Testis (tissue), 2 donors: ENCODE data around the gene KLHDC7A.

Experiments
- CTCF ChIP-seq, 3 experiments: fragments of 450-650 bp in 2 of 3; fragments of 200-600 bp in 1 of 3; sonication (generic) in 1 of 3; IDR thresholded peaks; one replicate each; pipeline ENCODE4 v1.5.1; 2016 to 2019; ENCODE audit warnings: antibody characterized with exemption in 3 of 3, mild to moderate bottlenecking in 2 of 3, moderate library complexity in 1 of 3
- POLR2A ChIP-seq: fragments of 450-650 bp; IDR thresholded peaks from one replicate; pipeline ENCODE4 v1.6.1; 2017; ENCODE audit warnings: antibody characterized with exemption, mild to moderate bottlenecking, moderate library complexity

- TF ChIP-seq CTCF (IDR thresholded peaks at IDR 0.05) (no peak), POLR2A (no peak)
Measured at GRCh38 chr1:18480315-18481189, at the start of gene KLHDC7A.
